Measurements from ENCODE around the gene DGKI. TPM values are rescaled to one million over a fixed set of nuclear protein-coding genes. Genes with fewer than 3 reads are reported as not detected.

The DGKI gene
- total RNA-seq, 1 experiment from 2014 or later = 0.15 TPM

DNA sequence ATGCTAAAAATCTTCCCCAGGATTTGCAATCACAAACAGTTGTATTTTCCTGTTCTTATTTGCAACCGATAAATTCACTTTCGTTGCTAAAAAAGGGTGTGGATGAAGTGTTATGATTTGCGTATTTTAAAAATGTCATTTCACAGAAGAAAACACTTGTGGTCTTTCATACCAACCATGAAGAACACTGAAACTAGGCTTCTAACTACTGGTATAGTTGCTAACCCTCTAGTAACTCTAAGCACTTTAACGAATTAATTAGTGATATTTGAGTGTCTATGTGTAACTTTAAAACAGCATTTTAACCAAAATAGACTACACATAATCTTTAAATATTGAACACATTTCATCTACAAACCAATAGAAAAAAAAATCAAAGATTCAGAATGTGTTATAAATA, 315.1 kb downstream of the DGKI start:
- ChIA-PET RAD21 (ENCODE audit: low non-redundant PET in 1 of 2, low total read pairs in 2 of 2, uncharacterized antibody in 2 of 2, unreplicated experiment in 2 of 2) (no interaction called here), POLR2A (no interaction called here), CTCF (no interaction called here)
- intact Hi-C loops (cut with micrococcal nuclease) = no loop called here
- ATAC-seq = no peak
- Histone ChIP-seq H3K9me3 (ENCODE audit: control insufficient read depth in 1 of 2, insufficient read depth in 1 of 2, low read depth in 1 of 2, low read length in 2 of 2) (no peaks in the 10 kb centered on the region), H3K79me2 (ENCODE audit: insufficient read depth, low read length) (no peaks in the 10 kb centered on the region), H3K27me3 (ENCODE audit: insufficient read depth, low read length) (no peaks in the 10 kb centered on the region), H3K27ac (ENCODE audit: low read depth, low read length) (no peak overlapping the region), H3K9ac (ENCODE audit: low read length) (no peak overlapping the region), H3K4me2 (ENCODE audit: low read length) (no peak overlapping the region), H3K36me3 (ENCODE audit: control insufficient read depth in 1 of 2, insufficient read depth in 2 of 2, low read length in 2 of 2) (no peaks in the 10 kb centered on the region), H3K9me2 (ENCODE audit: insufficient read depth) (no peaks in the 10 kb centered on the region), H4K20me1 (ENCODE audit: insufficient read depth) (no peaks in the 10 kb centered on the region), H3K4me3 (replicated peaks in 1 of 2; ENCODE audit: low read depth in 1 of 2, low read length in 2 of 2) (no peak overlapping the region), H2AFZ (ENCODE audit: low read depth, low read length, poor library complexity, severe bottlenecking) (no peak overlapping the region), H3K4me1 (ENCODE audit: control insufficient read depth in 1 of 2, insufficient read depth in 2 of 2, low read length in 2 of 2) (no peaks in the 10 kb centered on the region)
- DNase-seq (ENCODE audit: low read depth, low spot score) = no peak
- TF ChIP-seq CTCF (IDR thresholded peaks at IDR 0.05 in 2 of 3, conservative IDR thresholded peaks at IDR 0.05 in 1 of 3; ENCODE audit: borderline replicate concordance in 1 of 3, insufficient read depth in 1 of 3, low read depth in 2 of 3, low read length in 2 of 3) (no peak), RAD21 (IDR thresholded peaks at IDR 0.05; ENCODE audit: low read depth) (no peak), REST (IDR thresholded peaks at IDR 0.05; ENCODE audit: low read depth) (no peak), CBX3 (IDR thresholded peaks at IDR 0.05; ENCODE audit: low read depth) (no peak), EZH2phosphoT487 (IDR thresholded peaks at IDR 0.05; ENCODE audit: borderline replicate concordance) (no peak), CEBPB (IDR thresholded peaks at IDR 0.05; ENCODE audit: low read depth) (no peak), POLR2AphosphoS5 (IDR thresholded peaks at IDR 0.05; ENCODE audit: low read depth, low read length) (no peak), POLR2A (IDR thresholded peaks at IDR 0.05; ENCODE audit: borderline replicate concordance, extremely low read depth, insufficient read depth, insufficient read length) (no peak), ZFX (IDR thresholded peaks at IDR 0.05) (no peak), EGR1 (IDR thresholded peaks at IDR 0.05; ENCODE audit: low read depth) (no peak), EZH2 (IDR thresholded peaks at IDR 0.05) (no peak), ELF1 (IDR thresholded peaks at IDR 0.05; ENCODE audit: borderline replicate concordance, low read depth) (no peak), ZNF274 (IDR thresholded peaks at IDR 0.05; ENCODE audit: low read depth, low read length) (no peak), YY1 (IDR thresholded peaks at IDR 0.05; ENCODE audit: extremely low read depth, insufficient replicate concordance, low read depth, low read length) (no peak), SRF (IDR thresholded peaks at IDR 0.05; ENCODE audit: low read depth) (no peak), JUND (IDR thresholded peaks at IDR 0.05) (no peak)
- TF ChIP-seq, protein P1, sequence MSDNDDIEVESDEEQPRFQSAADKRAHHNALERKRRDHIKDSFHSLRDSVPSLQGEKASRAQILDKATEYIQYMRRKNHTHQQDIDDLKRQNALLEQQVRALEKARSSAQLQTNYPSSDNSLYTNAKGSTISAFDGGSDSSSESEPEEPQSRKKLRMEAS (IDR thresholded peaks at IDR 0.05) = no peak
- TF ChIP-seq, protein P2, sequence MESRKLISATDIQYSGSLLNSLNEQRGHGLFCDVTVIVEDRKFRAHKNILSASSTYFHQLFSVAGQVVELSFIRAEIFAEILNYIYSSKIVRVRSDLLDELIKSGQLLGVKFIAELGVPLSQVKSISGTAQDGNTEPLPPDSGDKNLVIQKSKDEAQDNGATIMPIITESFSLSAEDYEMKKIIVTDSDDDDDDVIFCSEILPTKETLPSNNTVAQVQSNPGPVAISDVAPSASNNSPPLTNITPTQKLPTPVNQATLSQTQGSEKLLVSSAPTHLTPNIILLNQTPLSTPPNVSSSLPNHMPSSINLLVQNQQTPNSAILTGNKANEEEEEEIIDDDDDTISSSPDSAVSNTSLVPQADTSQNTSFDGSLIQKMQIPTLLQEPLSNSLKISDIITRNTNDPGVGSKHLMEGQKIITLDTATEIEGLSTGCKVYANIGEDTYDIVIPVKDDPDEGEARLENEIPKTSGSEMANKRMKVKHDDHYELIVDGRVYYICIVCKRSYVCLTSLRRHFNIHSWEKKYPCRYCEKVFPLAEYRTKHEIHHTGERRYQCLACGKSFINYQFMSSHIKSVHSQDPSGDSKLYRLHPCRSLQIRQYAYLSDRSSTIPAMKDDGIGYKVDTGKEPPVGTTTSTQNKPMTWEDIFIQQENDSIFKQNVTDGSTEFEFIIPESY (IDR thresholded peaks at IDR 0.05; ENCODE audit: extremely low read depth, insufficient replicate concordance, low read length) = no peak
- BruUV-seq (replicated peaks) = no TSS peak

All from HCT116 (cell line).